MM.1S (cell line): ENCODE data around the gene TNFRSF14.

ENCODE experiments used
- DNase-seq: peaks from one replicate; pipeline ENCODE4 v3.0.0-alpha.2; 2015
- H2AFZ ChIP-seq: fragments of 300-600 bp; sonication (generic); 2 replicates; pipeline ENCODE4 v1.6.0; 2016; ENCODE audit warnings: antibody characterized with exemption, low read length
- H3F3A ChIP-seq: fragments of 300-600 bp; sonication (generic); 2 replicates; pipeline ENCODE4 v1.6.1; 2016; ENCODE audit warnings: mild to moderate bottlenecking, antibody characterized with exemption, low read length, moderate library complexity, mixed read lengths; ENCODE audit not compliant: insufficient read depth
- H3K27ac ChIP-seq: fragments of 300-600 bp; sonication (generic); 2 replicates; pipeline ENCODE4 v1.5.1; 2016; ENCODE audit warnings: mild to moderate bottlenecking, low read length
- H3K27me3 ChIP-seq: fragments of 300-600 bp; sonication (generic); replicated peaks from 2 replicates; pipeline ENCODE4 v1.6.0; 2016; ENCODE audit warnings: low read length; ENCODE audit not compliant: insufficient read depth
- H3K36me3 ChIP-seq: fragments of 300-600 bp; sonication (generic); replicated peaks from 2 replicates; pipeline ENCODE4 v1.6.1; 2016; ENCODE audit warnings: mild to moderate bottlenecking, low read length, mixed read lengths; ENCODE audit not compliant: insufficient read depth
- H3K4me1 ChIP-seq: fragments of 300-600 bp; sonication (generic); 2 replicates; pipeline ENCODE4 v1.6.1; 2016; ENCODE audit warnings: low read length, mixed read lengths
- H3K4me2 ChIP-seq: fragments of 300-600 bp; sonication (generic); 2 replicates; pipeline ENCODE4 v1.6.0; 2016; ENCODE audit warnings: low read depth, low read length
- H3K4me3 ChIP-seq: fragments of 300-600 bp; sonication (generic); 2 replicates; pipeline ENCODE4 v1.5.1; 2016; ENCODE audit warnings: low read length, mixed read lengths
- H3K79me2 ChIP-seq: fragments of 300-600 bp; sonication (generic); 2 replicates; pipeline ENCODE4 v1.6.1; 2016; ENCODE audit warnings: mixed run types, low read length, mixed read lengths
- H3K9ac ChIP-seq: fragments of 300-600 bp; sonication (generic); 2 replicates; pipeline ENCODE4 v1.6.1; 2016; ENCODE audit warnings: low read length, mixed read lengths
- H3K9me2 ChIP-seq: fragments of 300-600 bp; sonication (generic); replicated peaks from 2 replicates; pipeline ENCODE4 v1.6.1; 2016; ENCODE audit warnings: mild to moderate bottlenecking, low read length, mixed read lengths; ENCODE audit not compliant: insufficient read depth
- H3K9me3 ChIP-seq: fragments of 300-600 bp; sonication (generic); replicated peaks from 2 replicates; pipeline ENCODE4 v1.6.1; 2016; ENCODE audit warnings: mild to moderate bottlenecking, low read length, mixed read lengths; ENCODE audit not compliant: insufficient read depth
- H4K20me1 ChIP-seq: fragments of 300-600 bp; sonication (generic); 2 replicates; pipeline ENCODE4 v1.6.1; 2016; ENCODE audit warnings: mild to moderate bottlenecking, low read length, moderate library complexity, mixed read lengths; ENCODE audit not compliant: insufficient read depth
- EZH2 ChIP-seq: fragments of 300-600 bp; sonication (generic); optimal IDR thresholded peaks from 2 replicates; pipeline ENCODE3; 2017; ENCODE audit warnings: low read depth, mild to moderate bottlenecking, antibody characterized with exemption, low read length, mixed read lengths
- EZH2phosphoT487 ChIP-seq: fragments of 300-600 bp; sonication (generic); IDR thresholded peaks from 2 replicates; pipeline ENCODE4 v1.6.1; 2018; ENCODE audit warnings: antibody characterized with exemption, low read length
- TF ChIP-seq, protein P1 (sequence below): fragments of 300-600 bp; sonication (generic); IDR thresholded peaks from 2 replicates; pipeline ENCODE4 v1.5.1; 2016; ENCODE audit warnings: antibody characterized with exemption, low read length, mixed read lengths

The TNFRSF14 gene

GRCh38 chr1:2586154-2587070, 30.2 kb downstream of the TNFRSF14 start, which contains the start of gene PRXL2B:
Gene PRXL2B, plus strand, starts transcription at chr1:2586777. Its CDS starts 109 bp downstream, at chr1:2586886.
- peak within 1 kb of the TSS; percentile 82 for H3K4me2 ChIP-seq
- H3K79me2 ChIP-seq: no peaks in the 10 kb centered on the region
- no peaks in the 10 kb centered on the region for H3K36me3 ChIP-seq
- H3K4me3 ChIP-seq: peak within 1 kb of the TSS; percentile 76
- peak within 1 kb of the TSS; percentile 81 for H2AFZ ChIP-seq
- peaks cover 5% of the 10 kb centered on the region; the same call in 1 of the 2 replicates for H3K4me1 ChIP-seq
- TF ChIP-seq EZH2 (no peak), EZH2phosphoT487 (no peak)
- TF ChIP-seq, protein P1, sequence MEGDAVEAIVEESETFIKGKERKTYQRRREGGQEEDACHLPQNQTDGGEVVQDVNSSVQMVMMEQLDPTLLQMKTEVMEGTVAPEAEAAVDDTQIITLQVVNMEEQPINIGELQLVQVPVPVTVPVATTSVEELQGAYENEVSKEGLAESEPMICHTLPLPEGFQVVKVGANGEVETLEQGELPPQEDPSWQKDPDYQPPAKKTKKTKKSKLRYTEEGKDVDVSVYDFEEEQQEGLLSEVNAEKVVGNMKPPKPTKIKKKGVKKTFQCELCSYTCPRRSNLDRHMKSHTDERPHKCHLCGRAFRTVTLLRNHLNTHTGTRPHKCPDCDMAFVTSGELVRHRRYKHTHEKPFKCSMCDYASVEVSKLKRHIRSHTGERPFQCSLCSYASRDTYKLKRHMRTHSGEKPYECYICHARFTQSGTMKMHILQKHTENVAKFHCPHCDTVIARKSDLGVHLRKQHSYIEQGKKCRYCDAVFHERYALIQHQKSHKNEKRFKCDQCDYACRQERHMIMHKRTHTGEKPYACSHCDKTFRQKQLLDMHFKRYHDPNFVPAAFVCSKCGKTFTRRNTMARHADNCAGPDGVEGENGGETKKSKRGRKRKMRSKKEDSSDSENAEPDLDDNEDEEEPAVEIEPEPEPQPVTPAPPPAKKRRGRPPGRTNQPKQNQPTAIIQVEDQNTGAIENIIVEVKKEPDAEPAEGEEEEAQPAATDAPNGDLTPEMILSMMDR: no peak
- H3K9me2 ChIP-seq: no peaks in the 10 kb centered on the region
- peak; percentile 97 for DNase-seq
- H3F3A ChIP-seq: 0 out of 2 replicates have a peak, but pooled peaks cover 4% of the 10 kb centered on the region
- H3K9me3 ChIP-seq: no peaks in the 10 kb centered on the region
- H4K20me1 ChIP-seq: no peaks in the 10 kb centered on the region
- H3K27ac ChIP-seq: peak within 1 kb of the TSS; percentile 65; the same call in 1 of the 2 replicates
- H3K9ac ChIP-seq: peak within 1 kb of the TSS; percentile 62
- H3K27me3 ChIP-seq: peaks cover 51% of the 10 kb centered on the region

DNA sequence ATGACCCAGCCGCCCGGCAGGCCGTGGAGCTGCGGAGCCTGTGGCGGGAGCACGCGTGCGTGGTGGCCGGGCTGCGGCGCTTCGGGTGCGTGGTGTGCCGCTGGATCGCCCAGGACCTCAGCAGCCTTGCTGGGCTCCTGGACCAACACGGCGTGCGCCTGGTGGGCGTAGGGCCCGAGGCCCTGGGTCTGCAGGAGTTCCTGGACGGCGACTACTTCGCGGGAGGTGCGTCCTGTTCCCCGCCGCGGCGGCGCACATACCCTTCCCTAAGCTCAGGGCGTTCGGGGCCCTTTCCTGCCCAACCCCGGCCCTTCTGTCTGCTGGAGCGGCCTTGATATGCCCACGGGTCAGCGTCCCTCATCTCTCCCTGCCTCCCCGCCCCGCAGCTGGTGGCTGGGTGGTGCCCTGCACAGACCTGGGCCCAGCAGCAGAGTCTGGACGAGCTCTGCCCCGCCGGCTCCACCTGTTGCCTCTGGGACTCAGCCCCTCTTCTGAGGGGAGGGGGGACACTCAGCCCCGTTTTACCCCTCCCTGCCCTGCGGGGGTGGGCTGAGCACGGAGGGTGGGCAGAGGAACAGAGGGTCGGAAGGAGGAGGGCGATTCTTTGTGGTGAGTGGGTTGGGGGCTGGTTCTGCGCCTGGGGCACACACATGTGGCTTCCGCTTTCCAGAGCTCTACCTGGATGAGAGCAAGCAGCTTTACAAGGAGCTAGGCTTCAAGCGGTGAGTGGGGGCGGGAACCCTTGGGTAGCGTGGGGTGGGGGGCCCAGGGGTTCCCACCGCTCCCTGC, 31.1 kb downstream of the TNFRSF14 start:
- TF ChIP-seq EZH2 (no peak), EZH2phosphoT487 (no peak)
- TF ChIP-seq, protein P1: no peak
- H3K4me2 ChIP-seq: peak overlapping the region; percentile 82
- peaks cover 43% of the 10 kb centered on the region for H3K27me3 ChIP-seq
- no peaks in the 10 kb centered on the region for H3K79me2 ChIP-seq
- peak overlapping the region; percentile 81 for H2AFZ ChIP-seq
- peaks cover 5% of the 10 kb centered on the region; the same call in 1 of the 2 replicates for H3K4me1 ChIP-seq
- H3K4me3 ChIP-seq: peak overlapping the region; percentile 76
- H3K9me3 ChIP-seq: no peaks in the 10 kb centered on the region
- no peaks in the 10 kb centered on the region for H3K9me2 ChIP-seq
- H3F3A ChIP-seq: 0 out of 2 replicates have a peak, but pooled peaks cover 4% of the 10 kb centered on the region
- H3K27ac ChIP-seq: no peak overlapping the region
- peak overlapping the region; percentile 21; the same call in 1 of the 2 replicates for H3K9ac ChIP-seq
- no peaks in the 10 kb centered on the region for H4K20me1 ChIP-seq
- H3K36me3 ChIP-seq: no peaks in the 10 kb centered on the region
- peak; percentile 11 for DNase-seq

- H4K20me1 ChIP-seq: no peaks in the 10 kb centered on the region
- peaks cover 5% of the 10 kb centered on the region; the same call in 1 of the 2 replicates for H3K4me1 ChIP-seq
- no peak for TF ChIP-seq EZH2
- 0 out of 2 replicates have a peak, but pooled peaks cover 4% of the 10 kb centered on the region for H3F3A ChIP-seq
- no peaks in the 10 kb centered on the region for H3K79me2 ChIP-seq
- H3K4me2 ChIP-seq: no peak overlapping the region
- H3K36me3 ChIP-seq: no peaks in the 10 kb centered on the region
- H3K27ac ChIP-seq: no peak overlapping the region
- H3K9ac ChIP-seq: no peak overlapping the region
- DNase-seq: no peak
- H3K27me3 ChIP-seq: peaks cover 41% of the 10 kb centered on the region
- H3K9me3 ChIP-seq: no peaks in the 10 kb centered on the region
- H3K9me2 ChIP-seq: no peaks in the 10 kb centered on the region
- H3K4me3 ChIP-seq: no peak overlapping the region
- no peak overlapping the region for H2AFZ ChIP-seq
Measured at GRCh38 chr1:2587860-2588571, 31.8 kb downstream of the TNFRSF14 start.
